Skeletal muscle tissue (tissue), 4 donors: Measurements from ENCODE around the gene MATN4. TPM values are rescaled to one million over a fixed set of nuclear protein-coding genes. Genes with fewer than 3 reads are reported as not detected.

Experiments used
- H3K27ac ChIP-seq: one replicate; pipeline ENCODE4 v1.7.0; 2013; ENCODE audit warnings: mild to moderate bottlenecking, low read depth, low read length, inconsistent platforms
- H3K27me3 ChIP-seq, 3 donors: one replicate each; pipeline ENCODE4 v1.7.0; 2013; ENCODE audit warnings: low read length in 3 of 3; ENCODE audit not compliant: control insufficient read depth in 3 of 3, insufficient read depth in 3 of 3
- H3K36me3 ChIP-seq, 3 donors: one replicate each; pipeline ENCODE4 v1.7.0; 2013; ENCODE audit warnings: low read length in 3 of 3; ENCODE audit not compliant: control insufficient read depth in 3 of 3, insufficient read depth in 3 of 3
- H3K4me1 ChIP-seq, 3 donors: one replicate each; pipeline ENCODE4 v1.7.0; 2013; ENCODE audit warnings: low read length in 3 of 3, mild to moderate bottlenecking in 3 of 3; ENCODE audit not compliant: control insufficient read depth in 3 of 3, insufficient read depth in 3 of 3
- H3K4me3 ChIP-seq, 3 donors: one replicate each; pipeline ENCODE4 v1.7.0; 2013; ENCODE audit warnings: low read length in 3 of 3
- H3K9ac ChIP-seq, 3 donors: one replicate each; pipeline ENCODE4 v1.7.0; 2013; ENCODE audit warnings: low read length in 3 of 3, mild to moderate bottlenecking in 3 of 3, moderate library complexity in 2 of 3, low read depth in 1 of 3
- H3K9me3 ChIP-seq, 3 donors: one replicate each; pipeline ENCODE4 v1.7.0; 2013; ENCODE audit warnings: low read length in 3 of 3; ENCODE audit not compliant: control insufficient read depth in 3 of 3
- total RNA-seq: library from RNA; depleted of rRNA; stranded (reverse); fragments of >200 nt; gene quantifications from one replicate; pipeline ENCODE4 v1.2.3, GENCODE V29; 2014
- donor health status: Osteomylitis.

The MATN4 gene
- total RNA-seq, 1 donor from 2014 or later, result 0.52 TPM

DNA sequence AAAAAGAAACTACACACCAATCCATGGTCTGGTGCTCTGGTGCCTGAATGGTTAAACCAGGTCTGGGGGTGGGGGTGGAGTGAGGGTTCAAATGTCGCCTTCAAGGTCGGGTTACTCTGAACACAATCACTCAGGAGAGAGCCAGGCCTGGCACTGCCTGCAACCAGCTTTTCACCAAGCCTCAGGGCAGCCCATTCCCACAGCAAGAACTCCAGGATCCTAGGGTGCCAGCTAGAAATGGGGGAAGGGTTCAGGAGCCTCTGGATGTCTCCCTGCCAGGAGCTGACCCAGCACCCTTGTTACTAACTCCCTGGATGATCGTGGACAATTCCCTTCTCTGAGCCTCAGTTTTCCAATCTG, 33.5 kb upstream of the MATN4 start:
- H3K4me1 ChIP-seq, result peaks cover 98 to 99% (median 98%) of the 10 kb centered on the region in 3 donors
- H3K9me3 ChIP-seq, result no peaks in the 10 kb centered on the region
- peak overlapping the region; percentile 56 to 68 (median 60) for H3K4me3 ChIP-seq
- peak overlapping the region; percentile 96 for H3K27ac ChIP-seq
- peak overlapping the region; percentile 72 to 98 (median 84) for H3K9ac ChIP-seq
- H3K36me3 ChIP-seq, result peaks cover 4 to 7% (median 5%) of the 10 kb centered on the region in 3 donors
- no peaks in the 10 kb centered on the region for H3K27me3 ChIP-seq

DNA sequence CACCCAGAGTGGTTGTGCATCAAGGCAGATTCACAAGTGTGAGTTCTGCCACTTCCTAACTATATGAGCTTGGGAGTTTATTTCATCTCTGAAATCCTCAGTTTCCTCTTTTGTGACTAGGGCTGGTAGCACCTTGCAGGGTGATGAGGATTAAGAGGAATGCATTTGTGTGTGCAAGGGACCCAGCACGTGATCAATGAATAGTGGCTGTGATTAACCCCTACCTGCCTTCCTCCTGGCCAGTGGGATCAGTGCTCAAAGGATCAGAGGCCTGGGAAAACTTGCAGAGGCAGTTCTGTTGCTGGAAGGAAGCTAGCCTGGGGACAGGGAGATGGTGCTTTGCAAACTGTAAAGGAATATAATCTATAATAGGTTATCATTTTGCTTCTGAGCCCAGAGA, 32.9 kb upstream of the MATN4 start:
- no peaks in the 10 kb centered on the region for H3K27me3 ChIP-seq
- peaks cover 4 to 7% (median 5%) of the 10 kb centered on the region in 3 donors for H3K36me3 ChIP-seq
- peak overlapping the region; percentile 72 to 98 (median 84) for H3K9ac ChIP-seq
- peak overlapping the region; percentile 96 for H3K27ac ChIP-seq
- H3K4me3 ChIP-seq, result peak overlapping the region; percentile 1 to 45 (median 13)
- peaks cover 95 to 98% (median 95%) of the 10 kb centered on the region in 3 donors for H3K4me1 ChIP-seq
- H3K9me3 ChIP-seq, result no peaks in the 10 kb centered on the region

DNA sequence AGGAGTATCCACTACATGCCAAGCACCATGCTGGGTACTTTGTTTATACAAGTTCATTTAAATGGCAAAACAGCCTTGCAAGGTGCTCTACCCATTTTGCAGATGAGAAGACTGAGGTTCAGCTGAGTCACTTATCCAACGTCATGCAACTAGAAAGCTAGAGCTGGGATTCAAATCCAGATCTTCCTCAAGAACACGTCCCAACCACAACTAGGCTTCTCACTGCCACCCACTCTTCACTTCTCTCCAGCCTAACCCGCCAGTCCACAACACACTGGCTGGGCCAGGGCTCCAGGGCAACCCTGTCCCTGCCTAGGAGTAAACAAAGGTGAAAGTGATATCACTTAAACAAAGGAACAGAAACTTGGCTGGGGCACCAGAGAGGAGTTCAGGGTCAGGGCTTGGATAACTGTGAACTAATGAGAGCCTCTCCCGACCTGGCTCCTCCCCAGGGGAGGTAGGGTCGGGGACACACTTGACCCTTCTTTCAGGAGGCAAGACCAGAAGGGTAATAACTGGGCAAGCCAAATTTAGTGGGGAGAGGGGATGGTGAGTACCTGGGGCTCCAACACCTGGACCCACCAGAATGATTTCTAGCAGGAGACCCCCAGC, 32.2 kb upstream of the MATN4 start:
- H3K4me1 ChIP-seq, result peaks cover 89 to 94% (median 89%) of the 10 kb centered on the region in 3 donors
- H3K4me3 ChIP-seq, result peak overlapping the region in 1 of 3 donors; percentile 35
- peak overlapping the region; percentile 96 for H3K27ac ChIP-seq

DNA sequence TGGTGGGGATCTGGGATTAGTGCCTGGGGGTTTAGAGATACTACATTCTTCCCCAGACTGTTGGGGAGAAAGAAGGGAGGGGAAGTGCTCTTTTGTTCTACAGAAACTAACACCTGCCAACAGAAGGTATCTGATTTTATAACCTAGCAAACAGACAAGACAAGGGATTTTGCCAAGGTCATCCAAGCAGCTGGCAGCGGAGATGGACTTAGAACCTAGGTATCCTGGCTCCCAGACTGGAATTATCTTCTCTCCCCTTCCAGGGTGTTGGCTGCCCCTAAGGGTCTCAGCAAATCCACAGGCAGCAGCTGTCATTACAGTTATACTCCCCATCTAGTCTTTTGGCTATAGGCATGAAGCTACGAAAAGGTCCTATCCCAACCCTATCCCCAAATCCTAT, 31.7 kb upstream of the MATN4 start:
- Histone ChIP-seq H3K27me3 (no peaks in the 10 kb centered on the region), H3K9me3 (no peaks in the 10 kb centered on the region), H3K9ac (peak overlapping the region in 1 of 3 donors; percentile 65), H3K4me1 (peaks cover 83 to 89% (median 84%) of the 10 kb centered on the region in 3 donors), H3K36me3 (peaks cover 10 to 14% (median 13%) of the 10 kb centered on the region in 3 donors), H3K27ac (peak overlapping the region; percentile 96), H3K4me3 (peak overlapping the region in 1 of 3 donors; percentile 8)

More for the DNA sequence above, 32.2 kb upstream of the MATN4 start:
- Histone ChIP-seq H3K9me3 (no peaks in the 10 kb centered on the region), H3K36me3 (peaks cover 7 to 11% (median 8%) of the 10 kb centered on the region in 3 donors), H3K9ac (peak overlapping the region; percentile 20 to 98 (median 72)), H3K27me3 (no peaks in the 10 kb centered on the region)

DNA sequence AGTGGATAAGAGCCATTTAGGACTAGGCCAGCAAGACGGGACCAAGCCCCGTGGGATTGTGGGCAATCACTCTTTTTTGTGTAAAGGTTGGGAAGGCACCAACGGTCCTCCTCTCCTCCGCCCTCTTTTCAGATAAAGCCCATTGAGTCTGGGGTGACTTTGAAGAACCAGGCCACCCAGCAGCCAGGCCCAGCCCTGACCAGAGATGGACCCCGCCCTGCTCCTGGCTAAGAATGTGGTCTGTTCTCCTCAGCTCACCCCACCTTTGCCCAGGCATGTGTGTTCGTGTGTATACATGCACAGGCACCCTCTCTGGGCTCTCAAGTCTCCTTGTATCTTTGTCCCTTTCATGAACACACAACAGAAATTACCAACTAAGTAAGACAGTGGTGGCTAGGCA, 31.0 kb upstream of the MATN4 start:
- H3K9ac ChIP-seq, result peak overlapping the region in 2 of 3 donors; percentile 60 to 74
- no peaks in the 10 kb centered on the region for H3K27me3 ChIP-seq
- H3K9me3 ChIP-seq, result no peaks in the 10 kb centered on the region
- peak overlapping the region; percentile 96 for H3K27ac ChIP-seq
- peaks cover 76 to 82% (median 77%) of the 10 kb centered on the region in 3 donors for H3K4me1 ChIP-seq
- peaks cover 12 to 16% (median 15%) of the 10 kb centered on the region in 3 donors for H3K36me3 ChIP-seq
- peak overlapping the region in 1 of 3 donors; percentile 41 for H3K4me3 ChIP-seq

DNA sequence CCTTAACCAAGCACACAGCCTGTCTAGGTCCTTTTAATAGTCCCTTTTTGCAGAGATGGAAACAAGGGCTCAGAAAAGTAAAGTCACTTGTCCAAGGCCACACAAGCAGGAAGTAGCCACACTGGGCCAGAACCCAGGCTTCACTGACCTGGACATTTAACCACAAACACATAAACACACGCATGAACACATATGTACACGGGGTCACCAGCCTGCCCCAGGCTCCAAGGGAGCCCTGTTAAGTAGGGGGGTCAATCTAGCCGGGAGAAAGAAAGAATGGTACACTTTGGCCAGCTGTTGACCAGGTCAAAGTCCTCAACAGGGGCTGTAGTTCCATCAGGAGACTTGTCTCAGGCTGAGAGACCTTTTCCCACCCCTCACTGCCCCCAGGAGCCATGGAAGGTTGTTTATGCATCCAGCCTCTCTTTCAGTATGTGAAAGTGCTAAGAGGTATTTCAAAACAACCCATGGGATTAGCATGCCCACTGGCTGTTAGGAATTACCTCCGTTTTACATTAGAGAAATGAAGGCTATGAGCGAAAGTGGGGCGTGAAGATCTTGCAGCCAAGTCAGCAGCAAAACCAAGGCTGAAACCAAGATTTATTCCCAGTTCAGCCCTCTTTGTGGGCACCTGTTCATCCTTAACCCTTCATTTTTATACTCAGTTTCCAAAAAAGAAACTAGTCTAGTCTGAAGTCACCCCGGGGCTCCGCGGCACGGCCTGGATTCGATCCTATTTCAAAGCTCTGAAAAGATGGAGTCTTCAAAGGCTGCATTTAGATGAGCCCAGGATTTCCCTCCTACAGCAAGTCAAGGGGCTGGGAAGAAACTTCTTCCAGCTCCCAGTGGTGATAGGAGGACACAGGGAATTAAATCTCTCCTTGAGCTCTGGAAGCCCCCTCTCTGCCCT, 30.3 kb upstream of the MATN4 start:
- H3K4me3 ChIP-seq, result peak overlapping the region; percentile 15 to 41 (median 37)
- no peaks in the 10 kb centered on the region for H3K9me3 ChIP-seq
- peaks cover 12 to 17% (median 16%) of the 10 kb centered on the region in 3 donors for H3K36me3 ChIP-seq
- peak overlapping the region; percentile 51 to 74 (median 60) for H3K9ac ChIP-seq
- no peaks in the 10 kb centered on the region for H3K27me3 ChIP-seq
- H3K27ac ChIP-seq, result peak overlapping the region; percentile 96
- H3K4me1 ChIP-seq, result peaks cover 69 to 75% (median 70%) of the 10 kb centered on the region in 3 donors

DNA sequence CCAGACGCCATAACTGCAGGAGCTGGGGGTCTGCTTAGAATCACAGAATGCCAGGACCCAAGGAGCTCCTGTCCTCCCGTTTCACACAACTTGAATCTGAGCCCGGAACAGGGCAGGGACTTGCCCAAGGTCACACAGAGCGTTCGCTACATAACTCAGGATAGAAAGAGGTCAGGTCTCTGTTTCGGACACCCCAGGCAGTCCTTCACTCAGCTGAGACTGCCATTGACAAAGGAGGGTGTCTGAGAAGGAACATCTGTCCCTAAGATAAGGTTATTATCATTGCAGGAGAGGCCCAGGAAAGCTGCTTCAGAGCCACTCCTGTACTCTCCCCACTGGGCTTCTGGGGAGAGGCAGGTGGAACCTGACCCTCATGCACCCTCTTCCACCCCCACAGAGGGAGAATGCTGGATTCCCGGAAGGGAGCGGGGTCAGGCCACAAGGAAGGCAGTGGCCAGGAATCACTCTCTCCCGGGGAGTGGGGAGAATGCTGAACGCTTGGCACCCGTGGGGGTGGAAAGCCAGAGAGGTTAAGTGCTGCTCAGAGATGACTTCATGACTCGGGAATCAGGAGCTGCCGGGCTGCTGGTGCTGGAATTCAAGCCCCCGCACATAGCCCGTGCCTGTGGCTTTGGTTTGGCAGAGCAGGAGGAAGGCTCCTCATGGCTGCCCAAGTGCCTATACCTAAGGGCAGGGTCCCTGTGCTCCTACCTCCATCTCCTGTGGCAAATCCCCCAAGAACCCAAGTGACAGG, 29.4 kb upstream of the MATN4 start:
- peaks cover 16 to 24% (median 22%) of the 10 kb centered on the region in 3 donors for H3K36me3 ChIP-seq
- peak overlapping the region; percentile 15 to 52 (median 37) for H3K4me3 ChIP-seq
- H3K9me3 ChIP-seq, result no peaks in the 10 kb centered on the region
- peak overlapping the region; percentile 96 for H3K27ac ChIP-seq
- H3K27me3 ChIP-seq, result no peaks in the 10 kb centered on the region
- peaks cover 61 to 66% (median 61%) of the 10 kb centered on the region in 3 donors for H3K4me1 ChIP-seq
- H3K9ac ChIP-seq, result peak overlapping the region; percentile 38 to 74 (median 58)

DNA sequence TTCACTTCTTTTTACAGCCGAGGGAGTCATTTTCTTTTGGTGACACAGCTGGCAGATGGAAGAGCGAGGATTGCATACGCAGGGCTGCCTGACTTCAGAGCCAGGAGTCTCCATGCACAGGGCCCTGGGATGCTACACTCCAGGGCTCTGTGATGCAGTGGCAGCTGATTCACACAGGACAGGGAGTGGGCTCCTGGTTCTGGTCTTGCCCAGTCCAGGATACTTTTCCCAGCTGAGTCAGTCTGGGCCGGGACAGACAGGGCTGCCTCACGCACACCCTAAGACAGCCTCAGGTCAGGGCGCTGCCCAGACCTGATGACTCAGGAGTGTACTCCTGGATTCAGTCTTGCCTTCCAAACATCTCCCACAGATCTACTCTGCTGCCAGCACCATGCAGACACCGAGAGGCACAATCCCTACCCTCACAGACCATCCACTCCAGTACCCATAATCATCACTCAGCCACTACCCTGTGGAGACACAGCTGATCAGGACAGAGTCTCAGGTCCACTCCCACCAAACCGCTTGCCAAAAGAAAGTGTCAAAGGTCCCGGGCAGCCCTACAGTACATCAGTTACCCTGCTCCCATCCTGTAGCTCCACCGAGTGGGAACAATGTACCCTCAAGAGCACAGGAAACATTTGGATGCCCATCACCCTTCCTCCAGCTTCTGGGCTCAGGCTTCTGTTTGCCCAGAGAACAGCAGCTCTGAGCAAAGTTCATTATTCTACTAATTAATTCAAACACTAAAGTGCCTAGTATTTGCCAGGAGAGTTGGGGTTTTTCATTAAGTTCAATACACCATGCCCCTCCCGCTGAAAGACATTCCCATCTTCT, 28.6 kb upstream of the MATN4 start:
- H3K36me3 ChIP-seq, result peaks cover 19 to 29% (median 27%) of the 10 kb centered on the region in 3 donors
- no peaks in the 10 kb centered on the region for H3K9me3 ChIP-seq
- no peaks in the 10 kb centered on the region for H3K27me3 ChIP-seq
- H3K4me3 ChIP-seq, result peak overlapping the region in 2 of 3 donors; percentile 37 to 52
- peaks cover 53 to 60% (median 54%) of the 10 kb centered on the region in 3 donors for H3K4me1 ChIP-seq
- H3K27ac ChIP-seq, result peak overlapping the region; percentile 96
- peak overlapping the region; percentile 38 to 74 (median 58) for H3K9ac ChIP-seq

DNA sequence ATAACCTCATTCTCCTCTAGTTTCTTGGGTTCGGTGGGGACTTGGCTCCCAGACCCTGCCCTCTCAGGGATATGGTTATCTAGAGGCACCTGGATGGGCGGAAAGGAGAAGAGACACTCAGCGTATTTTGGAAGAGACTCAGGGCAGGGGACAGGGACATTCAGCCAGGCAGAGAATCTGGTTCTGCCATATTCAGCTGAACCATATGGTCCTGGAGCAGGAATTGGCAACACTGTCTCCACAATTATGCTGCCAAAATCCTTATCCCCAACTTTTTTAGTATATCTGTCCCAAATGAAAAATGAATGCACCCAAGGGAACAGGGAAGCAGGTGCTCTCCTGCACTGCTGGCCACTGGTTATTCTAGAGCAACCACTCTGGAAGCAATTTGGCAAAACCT, 22.4 kb upstream of the MATN4 start:
- H3K9me3 ChIP-seq, result no peaks in the 10 kb centered on the region
- H3K36me3 ChIP-seq, result peaks cover 61 to 75% (median 69%) of the 10 kb centered on the region in 3 donors
- peaks cover 0 to 7% (median 2%) of the 10 kb centered on the region in 3 donors for H3K4me1 ChIP-seq
- no peak overlapping the region for H3K4me3 ChIP-seq
- H3K9ac ChIP-seq, result no peak overlapping the region
- no peak overlapping the region for H3K27ac ChIP-seq
- no peaks in the 10 kb centered on the region for H3K27me3 ChIP-seq
